ENCODE results near the gene TMEM106A.
"Not testable (repeated sequence)": the region's sequence is repeated elsewhere in the genome, so short reads cannot be mapped to it uniquely, and the experiment has no call there.

The TMEM106A gene

DNA sequence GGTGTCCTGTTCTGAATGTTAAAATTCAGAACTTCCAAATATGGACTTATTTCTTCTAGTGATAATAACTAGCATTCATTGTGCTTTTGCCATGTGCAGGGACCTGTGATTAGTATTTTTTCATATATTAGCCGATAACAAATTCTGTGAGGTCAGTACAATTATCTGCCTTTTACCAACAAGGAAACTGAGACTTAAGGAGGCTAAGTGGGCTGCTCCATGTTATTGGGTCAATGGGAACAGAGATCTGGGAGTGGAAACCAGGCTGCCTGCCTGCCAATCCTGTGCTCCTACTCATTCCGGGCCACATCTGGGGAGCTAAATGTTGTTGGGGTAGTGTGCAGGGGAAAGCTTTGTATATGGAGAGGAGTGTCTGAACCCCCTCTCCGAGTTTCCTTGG lies 3.7 kb downstream of the TMEM106A start:
- DNase-seq (ENCODE audit: low read depth in 2 of 2) = no peak

DNA sequence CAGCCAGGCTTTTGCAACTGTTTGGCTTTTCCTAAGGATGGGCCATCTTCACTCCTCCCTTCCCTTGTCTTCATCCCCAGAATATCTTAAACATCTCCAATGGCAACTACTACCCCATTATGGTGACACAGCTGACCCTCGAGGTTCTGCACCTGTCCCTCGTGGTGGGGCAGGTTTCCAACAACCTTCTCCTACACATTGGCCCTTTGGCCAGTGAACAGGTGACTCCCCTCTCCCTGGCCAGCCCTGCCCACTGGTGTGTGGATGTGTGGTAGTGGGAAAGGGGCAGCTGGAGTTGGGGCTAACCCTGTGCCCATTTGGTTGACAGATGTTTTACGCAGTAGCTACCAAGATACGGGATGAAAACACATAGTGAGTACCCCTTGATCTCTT lies 4.7 kb downstream of the TMEM106A start:
- DNase-seq (ENCODE audit: low read depth in 2 of 2) = no peak

DNA sequence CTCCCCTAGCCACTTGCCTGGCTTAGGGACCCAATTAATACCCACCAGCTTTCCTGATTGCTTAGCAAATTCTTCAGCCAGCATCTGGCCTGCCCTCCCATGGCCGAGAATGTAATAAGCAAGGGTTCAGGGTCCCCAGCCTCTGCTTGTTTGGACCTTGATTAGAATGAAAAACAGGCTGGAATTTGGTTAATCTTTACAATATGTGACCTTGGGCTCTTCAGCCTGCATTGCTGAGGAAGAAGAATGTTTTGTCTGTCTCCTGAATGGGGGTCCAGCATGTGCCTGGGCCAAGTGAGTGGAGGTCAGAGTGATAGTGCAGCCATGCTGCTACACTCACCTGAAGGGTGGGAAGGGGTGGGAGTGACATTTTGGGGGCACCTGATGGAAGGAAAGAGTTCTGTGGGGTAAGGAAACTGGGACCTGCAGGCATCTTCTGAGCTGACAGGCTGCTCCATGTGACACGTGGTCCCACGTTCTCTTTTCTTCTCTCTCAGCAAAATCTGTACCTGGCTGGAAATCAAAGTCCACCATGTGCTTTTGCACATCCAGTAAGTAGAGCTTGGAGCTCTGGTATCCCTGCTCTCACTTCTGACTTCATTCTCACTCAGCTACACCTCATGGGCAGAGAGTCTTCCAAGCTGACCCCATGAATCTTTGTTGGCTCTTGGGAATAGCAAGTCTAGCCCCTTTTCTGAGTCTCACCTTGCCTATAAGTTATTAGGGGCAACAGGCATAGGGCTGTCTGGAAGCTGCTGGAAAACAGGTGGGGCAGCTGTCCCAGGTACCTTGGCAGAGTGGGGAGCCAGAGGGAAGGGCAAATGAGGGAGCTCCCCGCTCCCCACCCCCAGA lies 5.3 kb downstream of the TMEM106A start:
- DNase-seq (ENCODE audit: low read depth in 2 of 2) = no peak

DNA sequence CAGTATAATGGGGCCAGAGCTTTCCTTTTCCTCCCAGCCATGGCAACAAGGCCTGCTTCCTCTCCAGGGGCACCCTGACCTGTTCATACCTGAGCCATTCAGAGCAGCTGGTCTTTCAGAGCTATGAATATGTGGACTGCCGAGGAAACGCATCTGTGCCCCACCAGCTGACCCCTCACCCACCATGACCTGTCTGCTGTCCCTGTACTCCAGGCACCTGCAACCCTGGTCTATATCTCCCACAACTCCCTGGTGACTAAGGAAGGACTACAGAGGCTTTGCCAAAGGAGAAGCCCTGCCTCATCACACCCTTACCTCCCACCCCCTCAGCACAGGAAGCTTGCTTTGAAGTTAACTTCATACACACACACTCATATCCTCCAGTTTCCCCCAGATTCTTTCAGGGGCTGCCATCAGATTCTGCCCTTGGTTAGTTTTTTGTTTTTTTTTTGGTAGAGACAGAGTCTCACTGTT lies 6.0 kb downstream of the TMEM106A start:
- DNase-seq (ENCODE audit: low read depth in 2 of 2) = no peak

DNA sequence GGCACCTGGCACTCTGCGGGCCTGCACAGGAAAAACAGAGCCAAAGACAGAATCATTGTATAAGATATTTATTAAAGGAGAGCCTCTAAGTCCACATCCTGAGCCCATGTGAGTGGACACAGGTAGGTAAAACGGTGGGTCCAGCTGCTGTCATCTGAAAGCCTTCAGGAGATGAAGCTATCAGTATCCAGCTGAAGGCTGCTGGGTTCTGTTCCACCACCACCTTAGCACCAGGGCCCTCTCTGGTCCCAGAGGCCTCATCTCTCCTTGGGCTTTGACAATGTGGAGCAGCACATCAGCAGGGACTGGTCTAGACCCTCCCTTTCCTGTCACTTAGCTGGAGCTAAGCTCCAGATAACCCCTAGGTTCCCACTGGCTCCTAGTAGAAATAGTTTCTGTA lies 7.3 kb downstream of the TMEM106A start:
- DNase-seq (ENCODE audit: low read depth in 2 of 2) = no peak

DNA sequence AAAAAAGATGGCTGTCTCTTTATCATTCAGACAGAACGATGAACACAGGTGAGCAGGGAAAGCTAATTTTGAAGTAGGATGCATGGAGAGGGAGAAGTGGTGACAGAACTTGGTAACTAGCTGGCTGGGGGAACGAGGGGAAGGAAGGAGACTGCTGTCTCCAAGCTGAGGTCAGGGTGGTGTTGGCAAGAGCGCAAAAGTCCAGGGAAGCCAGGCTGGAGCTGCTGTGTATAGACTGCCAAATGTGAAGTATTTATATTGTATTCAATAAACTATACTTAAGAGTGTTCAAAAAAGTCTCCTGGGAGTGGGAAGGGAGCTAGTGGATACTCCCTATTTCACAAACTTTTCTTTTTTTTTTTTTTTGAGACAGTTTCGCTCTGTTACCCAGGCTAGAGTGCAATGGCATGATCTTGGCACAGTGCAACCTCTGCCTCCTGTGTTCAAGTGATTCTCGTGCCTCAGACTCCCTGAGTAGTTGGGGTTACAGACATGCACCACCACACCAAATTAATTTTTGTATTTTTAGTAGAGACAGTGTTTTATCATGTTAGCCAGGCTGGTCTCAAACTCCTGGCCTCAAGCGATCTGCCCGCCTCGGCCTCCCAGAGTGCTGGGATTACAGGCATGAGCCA lies 8.2 kb downstream of the TMEM106A start:
- no peak for DNase-seq (ENCODE audit: low read depth in 2 of 2)

DNA sequence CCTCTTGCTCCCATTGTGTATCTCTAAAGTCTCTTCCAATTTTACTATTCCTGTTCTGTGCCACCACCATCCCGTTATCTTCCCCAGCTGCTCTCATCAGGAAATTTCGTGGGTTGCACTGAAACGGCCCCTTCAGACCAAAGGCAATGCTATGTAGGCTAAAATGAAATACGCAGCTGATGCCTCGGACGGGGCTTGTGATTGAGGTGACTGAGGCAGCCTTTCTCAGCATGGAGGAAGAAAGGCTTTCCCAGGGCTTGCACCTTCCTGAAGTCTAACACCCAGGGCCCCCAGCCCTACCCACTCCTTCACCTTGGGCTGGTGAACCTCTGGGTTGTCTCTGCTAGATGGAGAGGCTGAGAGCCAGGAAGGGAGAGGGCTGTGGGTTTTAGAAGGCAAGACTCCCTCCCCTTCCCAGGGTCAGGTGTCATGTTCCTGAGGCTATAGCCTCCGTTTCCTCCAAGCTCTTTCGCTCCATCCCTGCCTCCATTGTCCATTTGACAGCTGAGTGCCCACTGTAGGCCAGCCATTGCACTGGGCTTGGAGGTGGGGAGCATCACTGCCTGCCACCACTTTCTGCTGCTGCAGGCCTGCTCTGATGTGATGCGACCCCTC lies 8.9 kb downstream of the TMEM106A start:
- DNase-seq (ENCODE audit: low read depth in 2 of 2) = no peak

DNA sequence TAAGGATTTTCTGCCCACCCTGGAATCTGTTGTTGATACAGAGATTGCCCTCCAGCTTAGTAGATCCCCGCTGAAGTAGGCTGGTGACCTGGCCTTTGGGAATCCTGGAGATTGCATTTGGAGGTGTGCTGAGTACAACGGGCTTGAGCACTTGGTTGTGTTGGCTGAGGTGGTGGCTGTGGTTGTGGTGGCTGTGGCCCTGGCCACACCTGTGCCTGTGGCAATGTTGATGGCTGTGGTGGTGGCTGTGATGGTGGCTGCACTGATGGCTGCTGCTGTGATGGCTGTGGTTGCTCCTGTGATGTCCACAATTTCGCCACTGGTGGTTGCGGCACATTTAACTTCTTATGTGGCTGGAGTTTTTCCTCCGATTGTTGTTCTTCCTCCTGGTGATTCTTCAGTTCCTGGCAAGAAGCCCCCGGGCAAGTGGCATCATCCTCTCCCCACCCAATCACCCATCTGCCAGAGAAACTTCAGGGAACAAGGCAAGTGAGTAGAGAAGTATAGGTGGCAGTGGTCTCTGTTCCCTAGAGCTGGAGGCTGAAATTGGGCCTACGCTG lies 12.6 kb downstream of the TMEM106A start:
- DNase-seq (ENCODE audit: low read depth in 2 of 2) = no peak

DNA sequence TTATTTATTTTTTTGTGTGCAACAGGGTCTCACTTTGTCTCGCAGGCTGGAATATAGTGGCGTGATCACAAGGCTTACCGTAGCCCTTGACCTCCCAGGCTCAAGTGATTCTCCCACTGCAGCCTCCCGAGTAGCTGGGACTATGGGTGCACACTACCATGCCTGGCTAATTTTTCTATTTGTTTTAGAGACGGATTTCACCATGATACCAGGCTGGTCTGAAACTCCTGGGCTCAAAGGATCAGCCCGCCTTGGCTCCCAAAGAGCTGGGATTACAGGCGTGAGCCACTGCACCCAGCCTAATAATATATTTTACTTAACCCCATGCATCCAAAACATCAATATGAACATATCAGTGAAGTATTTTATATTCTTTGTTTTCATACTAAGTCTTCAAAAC lies 14.7 kb downstream of the TMEM106A start:
- no peak for DNase-seq (ENCODE audit: low read depth in 2 of 2)

DNA sequence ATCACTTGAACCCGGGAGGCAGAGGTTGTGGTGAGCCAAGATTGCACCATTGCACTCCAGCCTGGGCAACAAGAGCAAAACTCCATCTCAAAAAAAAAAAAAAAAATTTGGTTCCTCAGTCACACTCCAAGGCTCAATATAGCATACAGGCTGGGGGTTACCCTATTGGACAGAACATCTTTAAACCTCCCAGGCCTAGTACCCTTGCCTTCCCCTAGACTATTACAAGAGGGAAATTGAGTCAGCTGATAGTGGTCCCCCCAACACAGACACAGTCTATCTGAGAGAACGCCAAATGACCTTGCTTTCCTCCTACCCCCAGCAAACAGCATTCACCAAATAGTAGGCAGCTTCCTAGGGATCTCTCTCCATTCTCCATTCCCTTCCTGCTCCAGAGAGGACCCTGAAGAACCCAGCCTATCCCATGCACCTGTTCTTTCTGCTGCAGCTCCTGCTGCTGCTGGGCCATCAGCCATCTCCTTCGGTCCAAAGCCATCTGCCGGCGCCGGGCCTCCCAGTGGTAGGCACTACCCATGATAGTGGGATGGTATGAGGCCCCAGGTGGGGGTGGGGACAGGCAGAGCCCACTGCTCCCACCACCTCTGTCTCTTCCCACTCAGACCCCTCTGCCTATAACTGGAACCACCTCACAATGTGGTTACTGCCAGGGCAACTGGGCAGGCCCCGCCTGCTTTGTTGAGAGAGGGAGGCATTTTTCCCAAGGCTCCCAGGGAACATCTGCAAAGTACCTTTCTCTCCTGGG lies 16.5 kb downstream of the TMEM106A start, which contains the start of gene CCDC200:
Gene CCDC200 (minus strand): TSS at position 604 of the 763 bp plus-strand sequence. CDS start 69 bp downstream, at position 535.
- not testable (repeated sequence) for DNase-seq (ENCODE audit: low read depth in 2 of 2)

DNA sequence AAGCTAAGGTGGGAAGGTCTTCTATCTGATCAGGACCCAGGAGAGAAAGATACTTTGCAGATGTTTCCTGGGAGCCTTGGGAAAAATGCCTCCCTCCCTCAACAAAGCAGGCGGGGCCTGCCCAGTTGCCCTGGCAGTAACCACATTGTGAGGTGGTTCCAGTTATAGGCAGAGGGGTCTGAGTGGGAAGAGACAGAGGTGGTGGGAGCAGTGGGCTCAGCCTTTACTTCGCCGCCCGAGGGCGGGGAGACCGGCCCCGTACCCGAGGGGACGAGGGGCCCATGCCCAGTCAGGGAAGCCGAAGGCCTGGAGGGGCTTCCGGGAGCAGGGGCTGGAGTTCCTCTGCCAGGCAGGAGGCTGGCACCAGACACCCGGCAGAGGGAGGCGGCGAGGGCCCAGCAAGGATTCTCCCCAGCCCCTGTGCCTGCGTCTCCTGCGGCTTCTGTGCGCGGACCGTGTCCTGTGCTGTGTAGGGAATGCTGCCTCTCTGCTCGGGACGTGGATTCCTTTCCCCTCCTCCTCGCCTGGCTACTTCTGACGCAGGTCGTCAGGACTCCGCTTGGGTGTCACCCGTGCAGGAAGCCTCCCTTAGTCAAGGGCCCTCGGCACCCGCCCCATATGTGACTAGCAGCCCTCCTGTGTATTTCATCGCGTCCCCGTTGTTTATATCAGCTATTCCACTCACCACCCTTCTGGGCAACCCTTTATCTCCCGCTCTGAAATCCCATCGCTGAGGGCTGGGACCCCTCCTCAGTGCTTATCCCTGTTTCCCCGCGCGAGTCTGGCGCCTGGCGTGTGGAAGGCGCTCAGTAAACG lies 19.7 kb downstream of the TMEM106A start:
- not testable (repeated sequence) for DNase-seq (ENCODE audit: low read depth in 2 of 2)

DNA sequence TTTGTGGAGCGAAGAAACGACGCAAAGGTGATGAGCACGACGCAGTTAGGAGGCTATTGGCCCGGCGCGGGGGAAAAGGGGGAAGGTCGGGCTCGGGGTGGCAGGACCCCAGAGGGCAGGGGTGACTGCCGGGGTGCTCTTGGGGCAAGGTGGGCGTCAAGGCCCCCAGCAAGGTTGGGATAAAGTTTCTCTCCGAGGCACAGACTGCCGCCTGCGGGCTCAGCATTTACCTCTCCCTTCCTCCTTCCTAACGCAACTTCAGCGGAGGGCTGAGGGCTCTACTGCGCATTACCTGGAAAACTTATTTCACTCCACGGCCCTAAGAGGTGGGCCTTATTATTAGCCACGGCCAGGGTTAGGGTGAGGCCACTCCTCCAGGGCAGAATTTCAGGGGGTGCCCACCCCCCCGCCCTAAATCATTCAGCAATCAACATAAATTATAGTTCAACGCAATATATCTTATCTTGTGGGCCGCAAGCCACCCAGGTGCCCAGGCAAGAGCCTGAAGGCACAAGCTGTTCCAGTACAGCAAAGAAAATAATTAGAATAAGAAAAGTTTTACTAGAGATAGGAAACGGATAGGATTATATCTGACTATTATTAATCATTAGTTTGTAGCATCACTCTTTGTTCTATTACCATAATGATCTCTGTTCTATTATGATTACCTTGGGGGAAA lies 20.5 kb downstream of the TMEM106A start:
- DNase-seq (ENCODE audit: low read depth in 2 of 2) = not testable (repeated sequence)

DNA sequence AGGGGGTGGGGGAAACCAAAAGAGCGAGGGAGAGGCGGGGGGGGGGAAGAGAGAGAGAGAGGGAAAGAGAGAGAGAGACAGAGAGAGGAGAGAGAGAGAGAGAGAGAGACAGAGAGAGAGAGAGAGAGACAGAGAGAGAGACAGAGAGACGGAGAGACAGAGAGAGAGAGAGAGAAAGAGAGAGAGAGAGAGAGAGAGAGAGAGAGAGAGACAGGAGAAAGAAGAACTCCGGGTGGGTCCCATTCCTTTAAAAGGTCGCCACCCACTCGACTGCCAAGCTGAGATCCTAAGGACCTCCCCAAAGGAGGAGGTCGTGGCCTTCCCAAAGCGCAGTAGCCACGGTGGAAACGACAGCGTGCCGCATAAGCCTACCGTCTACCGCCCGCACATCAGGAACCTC lies 21.6 kb downstream of the TMEM106A start:
- DNase-seq (ENCODE audit: low read depth in 2 of 2) = not testable (repeated sequence)

DNA sequence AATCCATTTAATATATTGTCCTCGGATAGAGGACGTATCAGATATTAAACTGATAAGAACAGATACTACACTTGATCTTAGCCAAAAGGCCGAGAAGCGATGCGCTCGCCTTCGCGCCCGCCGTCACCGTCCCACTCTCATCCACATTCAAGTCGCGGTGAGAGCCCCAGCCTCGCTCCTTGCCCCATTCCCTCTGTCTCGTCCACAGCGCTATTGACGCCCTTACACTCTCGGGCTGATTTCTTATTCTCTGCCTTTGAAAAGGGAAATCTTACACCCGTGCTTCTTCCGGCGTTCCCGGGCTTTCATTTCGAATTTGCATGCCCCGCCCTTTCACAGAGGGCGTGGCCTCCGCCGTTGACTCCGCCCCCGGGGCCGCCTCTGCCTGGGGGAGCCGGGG lies 22.2 kb downstream of the TMEM106A start, which contains the start of gene RNU2-1:
Gene RNU2-1 (minus strand): TSS at position 101 of the 400 bp plus-strand sequence.
- not testable (repeated sequence) for DNase-seq (ENCODE audit: low read depth in 2 of 2)

DNA sequence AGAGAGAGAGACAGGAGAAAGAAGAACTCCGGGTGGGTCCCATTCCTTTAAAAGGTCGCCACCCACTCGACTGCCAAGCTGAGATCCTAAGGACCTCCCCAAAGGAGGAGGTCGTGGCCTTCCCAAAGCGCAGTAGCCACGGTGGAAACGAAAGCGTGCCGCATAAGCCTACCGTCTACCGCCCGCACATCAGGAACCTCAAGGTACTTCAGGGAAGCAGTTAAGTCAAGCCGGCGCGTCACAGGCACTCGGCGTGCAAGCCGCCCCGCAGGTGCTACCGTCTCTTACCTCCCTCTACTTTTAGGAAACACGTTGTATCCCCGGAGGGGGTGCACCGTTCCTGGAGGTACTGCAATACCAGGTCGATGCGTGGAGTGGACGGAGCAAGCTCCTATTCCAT lies 27.9 kb downstream of the TMEM106A start:
- not testable (repeated sequence) for DNase-seq (ENCODE audit: low read depth in 2 of 2)

DNA sequence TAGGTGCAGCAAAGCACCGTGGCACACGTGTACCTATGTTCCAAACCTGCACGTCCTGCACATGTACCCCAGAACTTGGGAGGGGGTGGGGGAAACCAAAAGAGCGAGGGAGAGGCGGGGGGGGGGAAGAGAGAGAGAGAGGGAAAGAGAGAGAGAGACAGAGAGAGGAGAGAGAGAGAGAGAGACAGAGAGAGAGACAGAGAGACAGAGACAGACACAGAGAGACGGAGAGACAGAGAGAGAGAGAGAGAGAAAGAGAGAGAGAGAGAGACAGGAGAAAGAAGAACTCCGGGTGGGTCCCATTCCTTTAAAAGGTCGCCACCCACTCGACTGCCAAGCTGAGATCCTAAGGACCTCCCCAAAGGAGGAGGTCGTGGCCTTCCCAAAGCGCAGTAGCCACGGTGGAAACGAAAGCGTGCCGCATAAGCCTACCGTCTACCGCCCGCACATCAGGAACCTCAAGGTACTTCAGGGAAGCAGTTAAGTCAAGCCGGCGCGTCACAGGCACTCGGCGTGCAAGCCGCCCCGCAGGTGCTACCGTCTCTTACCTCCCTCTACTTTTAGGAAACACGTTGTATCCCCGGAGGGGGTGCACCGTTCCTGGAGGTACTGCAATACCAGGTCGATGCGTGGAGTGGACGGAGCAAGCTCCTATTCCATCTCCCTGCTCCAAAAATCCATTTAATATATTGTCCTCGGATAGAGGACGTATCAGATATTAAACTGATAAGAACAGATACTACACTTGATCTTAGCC lies 29.1 kb downstream of the TMEM106A start:
- DNase-seq (ENCODE audit: low read depth in 2 of 2) = not testable (repeated sequence)

DNA sequence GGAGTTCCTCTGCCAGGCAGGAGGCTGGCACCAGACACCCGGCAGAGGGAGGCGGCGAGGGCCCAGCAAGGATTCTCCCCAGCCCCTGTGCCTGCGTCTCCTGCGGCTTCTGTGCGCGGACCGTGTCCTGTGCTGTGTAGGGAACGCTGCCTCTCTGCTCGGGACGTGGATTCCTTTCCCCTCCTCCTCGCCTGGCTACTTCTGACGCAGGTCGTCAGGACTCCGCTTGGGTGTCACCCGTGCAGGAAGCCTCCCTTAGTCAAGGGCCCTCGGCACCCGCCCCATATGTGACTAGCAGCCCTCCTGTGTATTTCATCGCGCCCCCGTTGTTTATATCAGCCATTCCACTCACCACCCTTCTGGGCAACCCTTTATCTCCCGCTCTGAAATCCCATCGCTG lies 34.8 kb downstream of the TMEM106A start:
- not testable (repeated sequence) for DNase-seq (ENCODE audit: low read depth in 2 of 2)
